Fibroblast of peridontal ligament (primary cell): ENCODE data around the gene RSF1.
A peak's percentile ranks its signal among the peaks of the same experiment; 100 is the strongest.

Experiments
- DNase-seq: peaks from one replicate; pipeline ENCODE4 v3.0.0-alpha.2; 2010; ENCODE audit errors: extremely low read depth

RSF1 gene

GRCh38 chr11:77813256-77813655 lies 7.3 kb downstream of the RSF1 start:
- peak; percentile 33 for DNase-seq

DNA sequence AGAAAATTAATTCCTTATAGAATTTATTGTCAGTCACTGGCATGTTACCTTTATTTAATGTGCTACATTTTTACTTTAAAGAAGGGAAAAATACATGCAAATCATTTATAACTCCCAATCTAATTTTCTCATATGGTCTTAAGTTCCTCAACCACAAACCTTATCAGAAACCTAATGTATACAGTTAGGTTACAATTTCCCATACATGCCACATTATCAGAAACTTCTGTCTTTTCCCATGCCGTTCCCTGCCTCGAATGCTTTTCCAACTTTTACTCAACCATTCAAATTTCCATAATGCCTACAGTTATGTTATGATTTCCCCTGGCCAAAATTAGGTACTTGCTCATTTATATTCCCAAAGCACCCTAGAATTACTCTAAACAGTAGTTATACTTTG lies 13.5 kb downstream of the RSF1 start:
- no peak for DNase-seq

- DNase-seq: no peak
These were observed 14.1 kb downstream of the RSF1 start for GRCh38 chr11:77806415-77806814.

DNA sequence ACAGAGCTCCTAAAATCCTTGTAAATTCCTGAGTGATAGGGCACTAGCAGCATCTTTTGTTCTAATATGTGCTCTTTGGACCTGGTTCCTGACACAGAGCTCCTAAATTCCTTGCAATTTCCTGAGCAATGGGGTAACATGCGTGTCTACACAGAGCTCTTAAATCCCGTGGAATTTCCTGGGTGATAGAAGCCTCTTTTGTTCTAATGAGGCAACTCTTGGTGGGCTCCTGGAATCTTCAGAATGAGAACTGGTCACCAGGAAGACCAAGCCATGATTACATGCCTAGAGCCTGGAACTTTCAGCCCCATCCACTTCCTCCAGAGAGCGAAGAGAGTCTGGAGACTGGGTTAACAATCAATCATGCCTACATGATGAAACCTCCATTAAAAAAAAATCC lies 19.0 kb downstream of the RSF1 start:
- DNase-seq: no peak

- no peak for DNase-seq
These were observed 20.1 kb downstream of the RSF1 start for GRCh38 chr11:77800449-77800848.

DNA sequence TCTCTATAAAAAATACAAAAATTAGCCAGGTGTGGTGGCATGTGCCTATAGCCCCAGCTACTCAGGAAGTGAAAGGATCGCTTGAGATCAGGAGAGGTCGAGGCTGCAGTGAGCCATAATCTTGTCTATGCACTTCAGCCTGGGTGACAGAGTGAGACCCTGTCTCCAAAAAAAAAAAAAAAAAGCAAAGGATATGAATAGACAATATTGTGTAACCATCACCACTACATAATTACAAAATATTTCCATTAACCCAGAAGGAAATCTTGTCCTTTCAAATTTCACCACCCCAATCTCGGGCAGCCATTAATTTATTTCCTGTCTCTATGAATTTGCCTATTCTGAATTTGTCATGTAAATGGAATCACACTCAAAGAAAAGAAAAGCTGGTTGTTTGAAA lies 21.2 kb downstream of the RSF1 start:
- no peak for DNase-seq

DNA sequence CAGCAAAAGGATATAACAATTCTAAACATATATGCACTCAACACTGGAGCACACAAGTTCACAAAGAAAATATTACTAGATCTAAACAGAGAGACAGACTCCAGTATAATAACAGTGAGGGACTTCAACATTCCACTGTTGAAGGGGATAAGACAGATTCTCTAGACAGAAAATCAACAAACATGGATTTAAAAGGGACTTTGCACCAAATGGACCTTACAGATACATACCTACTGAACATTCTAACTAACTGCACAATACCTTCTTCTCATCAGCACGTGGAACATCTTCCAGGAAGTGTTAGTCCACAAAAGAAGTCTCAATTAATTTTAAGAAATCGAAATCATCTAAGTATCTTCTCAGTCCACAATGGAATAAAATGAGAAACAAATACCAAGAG lies 26.6 kb downstream of the RSF1 start:
- no peak for DNase-seq

DNA sequence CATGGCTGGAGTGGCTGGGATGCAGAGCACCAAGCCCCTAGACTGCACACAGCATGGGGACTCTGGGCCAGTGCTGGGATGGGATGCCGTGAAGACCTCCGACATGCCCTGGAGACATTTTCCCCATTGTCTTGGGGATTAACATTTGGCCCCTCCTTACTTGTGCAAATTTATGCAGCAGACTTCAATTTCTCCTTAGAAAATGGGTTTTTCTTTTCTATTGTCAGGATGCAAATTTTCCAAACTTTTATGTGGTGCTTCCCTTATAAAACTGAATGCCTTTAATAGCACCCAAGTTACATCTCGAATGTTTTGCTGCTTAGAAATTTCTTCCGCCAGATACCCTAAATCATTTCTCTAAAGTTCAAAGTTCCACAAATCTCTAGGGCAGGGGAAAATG lies 29.2 kb downstream of the RSF1 start:
- DNase-seq: no peak

GRCh38 chr11:77789731-77790476 lies 30.6 kb downstream of the RSF1 start:
- DNase-seq: no peak

- DNase-seq: no peak
These were observed 31.3 kb downstream of the RSF1 start for GRCh38 chr11:77789061-77789730.

DNA sequence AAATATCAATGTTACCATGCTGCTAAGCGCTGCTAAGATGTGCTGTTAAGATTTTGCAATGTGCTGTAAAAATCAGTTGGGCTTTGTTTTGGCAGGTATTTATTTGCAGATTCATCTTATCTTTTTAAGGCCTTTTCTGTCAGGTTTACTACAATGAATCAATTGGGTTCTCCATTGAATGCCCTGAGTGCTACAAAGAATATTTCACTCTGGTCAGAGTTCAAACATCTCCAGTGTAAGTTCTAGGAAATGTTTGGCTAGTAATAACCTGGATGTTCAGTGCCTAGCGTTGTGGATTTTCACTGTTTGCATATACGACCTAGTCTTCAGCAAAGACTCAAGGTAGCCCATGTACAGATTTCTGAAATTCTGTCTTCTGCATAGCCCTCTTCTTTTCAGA lies 36.0 kb downstream of the RSF1 start:
- no peak for DNase-seq

- DNase-seq: no peak
These were observed 37.5 kb downstream of the RSF1 start for GRCh38 chr11:77783025-77783424.

DNA sequence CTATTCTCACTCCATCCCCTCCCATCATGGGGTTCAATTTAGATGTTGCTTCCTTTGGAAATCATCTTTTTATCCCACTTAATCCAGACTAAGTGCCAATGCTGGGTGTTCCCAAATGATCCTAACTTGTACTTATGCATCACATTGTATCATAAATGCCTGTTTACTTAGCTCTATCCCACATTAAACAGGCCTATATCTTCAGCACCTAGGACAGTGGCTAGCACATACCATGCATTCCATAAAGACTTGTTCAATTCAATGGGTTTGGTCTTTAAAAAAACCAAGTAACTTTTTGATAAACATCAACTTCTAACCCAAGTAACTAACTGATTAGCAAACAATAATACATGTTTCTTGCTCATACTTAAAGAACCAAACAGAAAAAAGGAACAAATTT lies 40.6 kb downstream of the RSF1 start:
- peak; percentile 46 for DNase-seq

- no peak for DNase-seq
These were observed 42.0 kb downstream of the RSF1 start for GRCh38 chr11:77778549-77778948.

- DNase-seq: no peak
These were observed 42.4 kb downstream of the RSF1 start for GRCh38 chr11:77778118-77778517.

- peak; percentile 39 for DNase-seq
These were observed 44.1 kb downstream of the RSF1 start for GRCh38 chr11:77776455-77776854.

GRCh38 chr11:77775936-77776335 lies 44.6 kb downstream of the RSF1 start:
- DNase-seq: no peak

DNA sequence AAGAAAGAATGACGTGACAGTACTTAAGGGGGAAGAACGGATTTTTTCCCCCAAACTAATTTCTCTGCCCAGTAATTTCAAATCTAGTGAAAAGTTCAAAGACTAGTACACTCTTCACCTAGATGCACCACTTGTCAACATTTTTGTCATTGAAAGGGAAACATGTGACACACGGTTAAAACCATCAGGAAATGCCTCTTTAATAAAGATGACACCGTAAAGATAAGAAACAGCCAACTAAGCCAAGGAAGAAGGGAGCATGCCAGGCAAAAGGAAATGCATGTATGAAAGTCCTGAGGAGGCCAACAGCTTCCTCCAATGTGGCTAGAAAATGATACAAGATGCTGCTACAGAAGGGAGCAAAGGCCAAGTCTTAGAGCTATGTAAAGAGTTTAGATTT lies 49.4 kb downstream of the RSF1 start:
- DNase-seq: no peak

DNA sequence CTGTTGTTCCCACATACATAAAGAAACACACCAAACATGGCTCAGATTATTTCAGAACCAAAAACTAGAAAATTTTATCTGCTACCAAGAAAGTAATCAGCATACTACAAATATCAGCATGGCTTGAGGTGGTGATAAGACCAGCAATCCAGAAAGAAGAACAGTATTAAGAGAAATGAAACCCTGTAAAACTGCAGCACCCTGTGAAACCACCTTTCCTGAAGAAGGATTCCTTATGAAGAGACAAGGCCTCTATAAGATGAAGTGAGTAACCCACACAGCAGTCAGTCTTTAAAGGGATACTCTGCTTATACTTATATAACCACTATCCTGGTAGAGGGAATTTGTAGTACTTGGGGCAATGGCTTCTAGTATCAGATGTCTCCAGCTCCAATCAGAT lies 49.9 kb downstream of the RSF1 start:
- no peak for DNase-seq

- DNase-seq: no peak
These were observed 58.1 kb downstream of the RSF1 start for GRCh38 chr11:77762426-77762825.

DNA sequence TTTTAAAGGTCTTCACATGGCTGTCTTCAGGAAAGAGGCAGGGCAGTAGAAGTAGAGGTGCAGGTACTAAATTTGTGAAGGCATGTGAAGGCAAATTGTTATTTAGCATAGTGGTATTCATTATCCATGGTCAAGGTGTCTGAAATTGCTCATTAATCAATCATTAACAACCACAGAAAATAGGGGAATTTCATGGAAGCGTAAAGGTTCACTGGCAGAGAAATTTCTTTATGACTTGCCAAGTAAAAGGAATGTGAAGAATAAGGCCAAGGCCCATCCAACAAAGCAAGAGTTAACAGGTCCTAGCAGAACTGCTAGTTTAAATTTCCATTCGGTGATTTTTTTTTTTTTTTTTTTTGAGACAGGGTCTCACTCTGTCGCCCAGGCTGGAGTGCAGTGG lies 59.0 kb downstream of the RSF1 start:
- no peak for DNase-seq

- peak; percentile 68 for DNase-seq
These were observed 62.2 kb downstream of the RSF1 start for GRCh38 chr11:77758331-77758730.

DNA sequence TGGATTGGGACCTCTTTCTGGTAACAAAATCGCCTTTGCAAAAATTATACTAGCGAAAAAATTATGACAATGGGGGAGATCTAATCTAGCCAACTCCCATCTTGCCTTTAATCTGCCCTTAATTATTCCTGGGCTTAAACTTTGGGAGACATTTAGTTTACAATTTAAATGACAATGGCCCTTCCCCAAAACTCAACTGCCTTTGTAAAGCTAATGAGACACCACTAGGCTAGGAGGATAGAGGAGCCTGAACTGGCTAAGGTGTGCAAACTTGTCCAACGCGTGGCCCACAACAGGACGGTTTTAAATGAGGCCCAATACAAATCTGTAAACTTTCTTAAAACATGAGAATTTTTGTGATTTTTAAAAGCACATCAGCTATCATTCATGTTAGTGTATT lies 67.3 kb downstream of the RSF1 start:
- DNase-seq: no peak

DNA sequence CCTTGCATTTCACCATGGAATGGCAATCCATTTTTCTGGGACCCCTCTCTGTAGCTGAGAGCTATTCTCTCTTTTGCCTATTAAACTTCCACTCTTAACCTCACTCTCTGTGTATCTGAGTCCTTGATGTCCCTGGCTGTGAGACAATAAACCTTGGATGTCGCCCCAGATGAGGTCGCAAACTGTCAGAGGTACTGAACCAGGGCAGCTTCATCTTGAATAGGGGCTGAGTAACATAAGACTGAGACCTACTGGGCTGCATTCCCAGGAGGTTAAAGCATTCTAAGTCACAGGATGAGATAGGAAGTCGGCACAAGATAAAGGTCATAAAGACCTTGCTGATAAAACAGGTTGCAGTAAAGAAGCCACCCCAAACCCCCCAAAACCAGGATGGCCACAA lies 68.0 kb downstream of the RSF1 start:
- DNase-seq: no peak
